IPS-NIHi11 (cell line): ENCODE results near the gene SLC24A4.
"Not testable (repeated sequence)": the region's sequence is repeated elsewhere in the genome, so short reads cannot be mapped to it uniquely, and the experiment has no call there.

Experiments
- DNase-seq: peaks from one replicate; pipeline ENCODE4 v3.0.0; 2012; ENCODE audit warnings: mixed read lengths, low spot score

The SLC24A4 gene

DNA sequence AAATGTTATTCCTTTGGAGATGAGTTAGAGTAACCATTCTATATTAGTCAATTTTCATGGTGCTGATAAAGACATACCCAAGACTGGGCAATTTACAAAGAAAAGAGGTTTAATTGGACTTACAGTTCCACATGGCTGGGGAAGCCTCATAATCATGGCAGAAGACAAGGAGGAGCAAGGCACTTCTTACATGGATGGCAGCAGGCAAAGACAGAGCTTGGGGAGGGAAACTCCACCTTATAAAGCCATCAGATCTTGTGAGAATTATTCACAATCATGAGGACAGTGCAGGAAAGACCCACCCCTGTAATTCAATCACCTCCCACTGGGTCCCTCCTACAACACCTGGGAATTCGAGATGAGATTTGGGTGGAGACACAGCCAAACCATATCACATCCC lies 79.5 kb downstream of the SLC24A4 start:
- not testable (repeated sequence) for DNase-seq

DNA sequence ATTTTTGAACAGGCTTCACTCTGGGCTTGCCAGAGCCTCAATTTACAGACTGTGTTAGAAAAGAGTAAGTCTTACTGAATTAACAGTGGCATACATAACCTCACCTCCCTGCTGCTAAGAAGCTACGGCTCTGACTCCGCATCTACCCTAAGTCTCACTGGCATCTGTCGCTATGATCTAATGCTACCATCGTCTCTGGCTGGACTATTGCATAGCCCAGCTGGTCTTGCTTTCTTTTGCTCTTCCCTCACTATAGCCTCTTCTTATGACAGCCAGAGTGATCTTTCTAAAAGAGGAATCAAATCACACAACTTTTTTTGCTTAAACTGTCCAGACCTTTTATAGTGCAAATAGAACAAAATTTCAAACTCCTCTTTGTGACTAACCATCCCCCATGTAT lies 81.1 kb downstream of the SLC24A4 start:
- no peak for DNase-seq

DNA sequence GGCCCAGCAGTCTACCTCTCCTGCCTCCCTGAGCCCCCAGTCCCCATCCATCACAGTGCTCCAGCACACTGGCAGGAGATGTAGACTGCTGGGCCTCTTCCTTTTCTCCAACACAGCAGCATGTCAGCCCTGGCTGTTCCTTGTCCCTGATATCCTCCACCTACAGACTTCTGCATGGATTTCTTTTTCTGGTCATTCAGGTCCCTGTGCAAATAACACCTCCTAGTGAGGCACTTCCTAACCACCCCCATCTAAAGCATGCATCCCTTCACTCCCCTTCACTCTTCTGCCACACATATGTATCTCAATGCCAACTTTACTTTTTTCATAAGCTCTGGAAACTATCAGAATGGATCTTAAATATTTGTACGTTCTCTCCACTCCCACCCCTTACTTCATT lies 81.5 kb downstream of the SLC24A4 start:
- no peak for DNase-seq

DNA sequence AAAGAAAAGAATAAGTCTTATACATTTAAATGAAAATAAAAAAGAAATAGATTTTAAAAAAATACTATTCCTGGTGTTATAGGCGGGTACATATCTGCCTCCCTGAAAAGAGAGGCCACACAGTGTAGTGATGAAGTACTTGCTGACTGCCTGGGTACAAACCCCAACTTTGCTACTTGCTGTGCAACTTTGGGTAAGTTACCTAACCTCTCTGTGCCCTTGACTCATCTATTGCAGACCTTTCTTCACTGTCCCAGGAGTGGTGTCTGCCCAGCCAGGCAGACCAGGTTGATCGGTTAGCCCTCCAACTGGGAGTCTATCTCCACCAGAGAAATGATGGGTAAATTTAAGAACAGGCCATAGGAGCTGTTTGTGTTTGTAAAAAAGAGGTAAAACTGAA lies 82.0 kb downstream of the SLC24A4 start:
- no peak for DNase-seq

DNA sequence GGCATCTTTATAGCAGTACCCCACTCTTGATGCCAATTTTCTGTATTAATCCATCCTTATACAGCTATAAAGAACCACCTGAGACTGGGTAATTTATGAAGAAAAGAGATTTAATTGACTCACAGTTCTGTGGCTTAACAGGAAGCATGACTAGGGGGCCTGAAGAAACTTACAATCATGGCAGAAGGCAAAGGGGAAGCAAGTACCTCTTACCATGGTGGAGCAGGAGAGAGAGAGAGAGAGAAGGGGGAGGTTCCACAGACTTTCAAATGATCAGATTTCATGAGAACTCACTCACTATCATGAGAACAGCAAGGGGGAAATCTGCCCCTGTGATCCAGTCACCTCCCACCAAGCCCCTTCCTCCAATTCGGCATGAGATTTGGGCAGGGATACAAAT lies 84.4 kb downstream of the SLC24A4 start:
- DNase-seq: no peak

DNA sequence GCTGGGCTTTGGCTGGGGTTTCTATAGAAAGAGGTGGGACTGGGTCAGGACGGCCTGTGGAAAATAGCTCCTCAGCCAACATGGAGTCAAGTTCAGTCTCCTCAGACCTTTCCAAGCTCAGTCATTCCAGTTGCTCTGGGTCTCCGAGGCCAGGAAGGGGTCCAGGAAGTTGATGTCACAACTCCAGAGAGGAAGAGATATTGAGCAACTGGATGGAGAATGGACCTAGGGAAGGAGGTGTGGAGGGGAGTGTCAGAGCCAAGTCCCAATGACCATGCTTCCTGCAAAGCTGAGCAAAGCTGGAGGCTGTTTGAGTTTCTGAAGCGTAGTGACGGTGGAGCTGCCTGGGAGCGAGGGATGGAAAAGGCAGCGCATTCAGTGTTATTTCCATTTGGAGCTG lies 86.1 kb downstream of the SLC24A4 start:
- no peak for DNase-seq

DNA sequence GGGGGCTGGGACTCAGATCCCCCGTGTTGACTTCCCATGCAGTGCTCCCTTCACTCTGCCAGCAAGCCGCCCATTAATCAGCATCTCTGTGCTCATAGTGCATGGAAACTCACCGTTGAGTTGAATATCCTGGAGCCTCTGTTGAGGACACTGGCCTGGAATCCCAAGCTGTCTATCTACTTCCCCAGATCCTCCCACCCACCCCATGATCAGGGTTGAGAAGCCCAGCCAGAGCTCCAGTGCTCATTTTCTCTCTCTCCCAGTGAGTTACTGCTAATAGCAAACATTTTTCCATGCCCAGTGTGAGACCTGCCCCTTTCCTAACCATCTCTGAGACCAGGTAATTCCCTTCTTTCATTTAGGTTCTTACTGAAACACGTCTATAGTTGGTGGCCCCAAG lies 88.2 kb downstream of the SLC24A4 start:
- no peak for DNase-seq

DNA sequence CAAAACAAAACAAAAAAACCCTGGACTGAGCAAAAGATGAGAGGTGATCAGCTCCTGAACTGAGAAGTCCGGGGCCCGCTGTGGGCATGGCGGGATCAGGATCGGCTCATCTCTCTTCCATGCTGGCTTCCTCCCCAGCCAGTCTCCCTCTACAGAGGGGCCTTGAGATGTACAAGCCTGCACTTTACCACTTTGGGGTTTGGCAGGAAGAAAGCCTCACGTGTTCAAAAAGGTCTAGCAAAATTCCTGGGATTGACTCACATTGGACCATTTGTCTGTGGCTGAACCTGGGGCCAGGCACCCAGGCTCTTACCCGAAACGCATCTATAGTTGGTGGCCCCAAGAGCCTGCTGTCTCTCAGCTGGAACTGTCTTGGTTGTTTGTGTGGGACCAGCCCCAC lies 89.0 kb downstream of the SLC24A4 start:
- DNase-seq: no peak

DNA sequence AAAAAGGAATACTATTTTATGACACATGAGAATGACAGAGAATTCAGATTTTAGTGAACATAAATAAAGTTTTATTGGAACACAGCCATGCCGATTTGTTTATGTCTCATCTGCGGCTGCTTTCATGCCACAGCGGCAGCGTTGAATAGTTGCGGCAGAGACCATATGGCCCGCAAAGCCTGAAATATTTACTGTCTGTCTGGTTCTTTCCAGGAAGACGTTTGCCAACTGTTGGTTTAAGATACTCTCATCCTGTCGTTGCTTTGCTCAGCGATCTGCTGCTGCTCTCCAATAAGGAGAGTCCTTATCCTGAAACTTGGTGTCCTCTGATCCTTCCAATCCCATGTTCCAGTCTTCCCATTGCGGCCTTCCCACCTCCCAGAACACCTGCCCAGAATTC lies 89.9 kb downstream of the SLC24A4 start:
- DNase-seq: no peak

DNA sequence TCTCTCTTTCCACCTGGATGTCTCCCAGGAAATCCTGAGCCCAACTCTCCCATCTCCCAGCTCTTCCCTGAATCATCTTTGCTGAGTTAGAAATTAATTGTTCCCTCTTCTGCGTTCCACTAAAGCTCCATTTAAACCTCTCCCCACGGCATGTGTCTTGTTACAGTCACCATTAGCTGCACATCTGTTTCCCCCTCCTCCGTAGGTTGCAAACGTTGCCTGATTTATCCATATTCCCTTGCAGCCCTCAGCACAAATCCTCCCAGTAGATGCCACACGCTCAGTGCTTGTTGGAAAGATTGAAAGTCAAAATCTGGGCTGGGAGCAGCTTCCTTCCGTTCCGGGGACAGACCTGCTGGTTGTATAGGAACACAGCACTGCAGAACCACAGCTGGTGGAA lies 90.4 kb downstream of the SLC24A4 start:
- DNase-seq: no peak

DNA sequence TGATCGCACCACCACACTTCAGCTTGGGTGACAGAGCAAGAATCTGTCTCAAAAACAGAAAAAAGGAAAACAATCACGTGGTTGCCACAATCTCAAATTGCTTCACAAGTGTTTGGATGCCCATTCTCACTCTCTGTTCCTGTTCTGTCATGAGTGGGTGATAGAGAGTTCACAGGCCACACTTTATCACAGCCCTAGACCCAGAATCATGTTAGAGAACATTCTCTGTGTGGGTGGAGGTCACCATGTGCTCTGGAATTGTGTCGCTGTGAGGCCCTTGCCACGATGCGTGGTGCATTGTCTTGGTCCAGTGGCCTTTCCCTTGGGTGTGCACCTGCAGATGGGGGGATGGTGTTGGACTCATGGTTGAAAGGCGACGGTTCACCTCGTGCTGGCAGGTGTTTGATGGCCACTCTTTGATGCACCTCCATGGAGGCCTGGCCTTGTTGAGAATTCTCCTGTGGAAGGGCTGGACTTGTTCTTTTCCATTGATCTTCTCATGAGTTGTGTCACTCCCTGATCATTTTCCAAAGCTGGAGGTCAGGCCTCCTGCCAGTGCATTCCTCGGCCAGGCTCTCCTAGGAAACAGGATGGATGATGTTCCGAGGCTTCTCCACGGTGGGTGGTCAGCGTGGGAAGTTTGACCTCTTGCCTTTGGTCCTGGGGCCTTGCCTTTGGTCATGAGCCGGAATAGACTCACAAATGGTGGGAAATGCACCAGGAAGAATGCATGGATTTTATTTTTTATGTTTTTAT lies 91.9 kb downstream of the SLC24A4 start:
- no peak for DNase-seq

DNA sequence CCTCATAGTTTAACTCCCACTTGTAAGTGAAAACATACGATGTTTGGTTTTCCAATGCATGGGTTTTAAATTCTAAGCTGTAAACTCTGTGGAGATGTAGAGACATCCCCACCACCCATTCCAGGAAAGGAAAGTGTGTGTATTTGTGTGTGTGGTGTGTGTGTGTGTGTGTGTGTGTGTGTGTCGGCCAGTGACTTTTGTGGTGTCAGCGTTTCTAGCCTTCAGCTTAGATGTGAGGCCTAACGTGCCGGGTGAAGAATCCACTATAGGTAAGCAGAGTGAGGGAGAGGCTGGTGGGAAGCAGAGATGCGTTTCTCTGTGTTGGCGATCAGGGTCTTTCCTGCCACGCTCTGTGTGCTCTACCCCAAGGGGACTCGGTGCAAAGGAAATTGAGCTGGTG lies 93.0 kb downstream of the SLC24A4 start:
- no peak for DNase-seq

DNA sequence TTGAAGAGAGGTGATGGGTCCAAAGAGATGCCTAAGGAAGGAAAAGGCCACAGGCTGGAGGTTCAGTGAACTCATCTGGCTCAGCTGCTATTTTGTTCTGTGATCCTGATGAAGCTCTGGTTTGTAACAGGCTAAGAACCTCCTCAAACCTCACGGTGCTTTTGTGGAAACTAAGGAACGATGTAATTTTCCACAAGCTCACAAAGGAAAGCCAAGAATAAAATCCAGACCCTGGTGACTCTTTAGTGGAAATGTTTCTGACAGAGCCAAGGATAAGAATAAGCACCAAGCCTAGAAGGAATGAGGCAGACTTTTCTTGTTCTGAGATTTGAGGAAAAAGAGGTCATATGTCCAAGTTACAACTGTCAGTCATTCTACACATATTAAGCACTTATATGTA lies 93.6 kb downstream of the SLC24A4 start:
- no peak for DNase-seq

DNA sequence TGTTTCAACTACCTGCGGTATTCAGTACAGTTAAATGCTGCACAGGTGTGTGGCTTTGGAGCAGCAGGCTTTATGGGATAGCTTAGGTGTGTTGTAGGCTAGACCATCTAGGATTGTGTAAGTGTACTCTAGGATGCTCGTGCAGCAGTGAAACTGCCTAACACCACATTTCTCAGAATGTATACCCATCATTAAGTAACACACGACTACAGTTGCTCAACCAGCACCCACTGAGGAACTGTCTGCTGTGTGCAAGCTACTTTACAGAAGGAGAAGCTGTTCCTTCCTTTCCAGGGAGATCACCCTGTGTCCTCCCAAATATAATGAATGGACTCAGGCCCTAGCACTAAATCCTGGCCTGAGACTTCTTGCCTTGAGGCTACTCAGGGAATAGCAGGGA lies 94.8 kb downstream of the SLC24A4 start:
- no peak for DNase-seq

DNA sequence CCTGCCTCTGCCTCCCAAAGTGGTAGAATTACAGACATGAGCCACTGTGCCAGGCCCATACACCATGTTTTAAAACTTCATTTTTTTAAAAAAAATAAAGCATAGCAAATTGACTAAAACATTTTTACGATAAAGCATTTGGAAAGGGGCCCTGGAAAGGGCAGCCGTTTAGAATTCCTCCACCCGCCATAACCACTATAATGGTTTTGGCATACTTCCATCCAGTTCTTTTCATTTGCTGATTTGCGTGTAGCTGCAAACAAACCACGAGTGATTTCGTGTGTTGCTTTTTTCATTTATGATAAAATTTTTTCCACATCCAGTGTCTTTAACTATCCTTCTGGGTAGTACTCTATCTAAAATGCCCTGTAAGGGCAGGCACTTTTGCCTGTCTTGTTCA lies 98.8 kb downstream of the SLC24A4 start:
- DNase-seq: no peak

DNA sequence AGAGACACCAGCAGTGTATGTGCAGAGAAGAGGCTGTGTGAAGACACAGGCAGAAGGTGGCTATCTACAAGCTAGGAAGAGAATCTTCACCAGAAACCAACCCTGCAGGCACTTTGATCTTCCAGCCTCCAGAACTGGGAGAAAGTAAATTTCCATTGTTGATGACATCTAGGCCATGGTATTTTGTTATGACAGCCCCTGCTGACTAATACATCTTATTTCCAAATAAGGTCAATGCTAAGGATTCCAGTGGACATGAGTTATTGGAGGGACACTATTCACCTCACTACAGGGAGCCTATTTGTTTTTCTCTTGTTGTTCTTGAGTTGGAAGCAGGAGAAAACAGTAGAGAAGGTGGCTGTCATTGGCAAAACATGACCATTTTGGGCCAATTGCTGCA lies 102.1 kb downstream of the SLC24A4 start:
- no peak for DNase-seq

DNA sequence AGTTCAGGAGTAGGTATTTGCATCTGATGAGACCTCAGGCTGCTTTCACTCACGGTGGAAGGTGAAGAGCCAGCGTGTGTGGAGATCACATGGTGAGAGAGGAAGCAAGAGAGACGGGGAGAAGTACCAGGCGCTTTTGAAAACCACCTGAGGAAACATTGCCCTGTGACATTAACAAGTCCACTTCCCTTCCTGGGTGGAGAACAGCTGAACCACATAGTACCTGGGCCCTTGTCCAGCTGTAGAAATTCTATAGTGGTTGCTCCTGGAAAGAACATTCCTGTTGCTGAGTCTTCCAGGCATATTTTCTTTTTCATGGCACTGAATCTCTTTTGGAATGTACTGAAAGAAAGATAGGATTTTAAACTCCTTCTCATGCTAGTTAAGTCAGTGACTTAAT lies 103.3 kb downstream of the SLC24A4 start:
- DNase-seq: no peak

DNA sequence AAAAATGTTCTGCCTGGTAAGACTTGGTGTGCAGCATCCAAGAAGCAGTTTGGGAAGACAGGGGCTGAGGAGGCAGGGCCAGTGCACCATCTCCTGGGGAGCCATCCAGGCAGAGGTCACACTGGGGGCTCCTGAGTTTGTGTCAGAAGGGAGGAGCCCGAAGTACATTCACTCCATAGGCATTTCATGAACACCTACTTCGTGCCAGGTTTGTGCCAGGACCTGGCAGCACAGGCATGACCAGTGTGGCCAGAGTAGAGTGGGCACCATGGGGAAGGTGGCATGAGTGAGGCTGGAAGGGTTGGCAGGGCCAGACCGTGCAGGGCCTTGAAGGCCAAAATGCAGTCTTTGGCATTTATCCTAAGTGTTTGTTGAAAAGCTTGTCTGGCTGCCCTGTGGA lies 104.1 kb downstream of the SLC24A4 start:
- no peak for DNase-seq

DNA sequence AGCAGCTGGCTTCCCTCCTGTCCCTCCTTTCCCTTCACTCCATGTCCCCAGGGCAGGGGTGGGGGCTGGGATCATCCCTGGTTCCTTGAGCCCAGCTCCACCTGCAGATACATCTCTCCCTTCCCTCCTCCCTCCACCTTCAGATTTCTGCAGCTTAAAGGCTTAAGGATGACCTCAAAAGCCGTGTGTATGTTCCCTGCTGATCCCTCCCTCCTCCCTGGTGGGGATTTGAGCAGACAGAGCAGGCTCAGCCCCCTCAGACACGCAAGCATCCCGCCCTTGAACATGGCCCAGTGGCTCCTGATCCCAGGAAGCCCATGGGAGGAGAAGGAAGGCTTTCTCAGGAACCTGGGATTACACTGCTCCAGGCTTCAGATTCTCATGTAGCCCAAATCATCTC lies 107.7 kb downstream of the SLC24A4 start:
- no peak for DNase-seq

DNA sequence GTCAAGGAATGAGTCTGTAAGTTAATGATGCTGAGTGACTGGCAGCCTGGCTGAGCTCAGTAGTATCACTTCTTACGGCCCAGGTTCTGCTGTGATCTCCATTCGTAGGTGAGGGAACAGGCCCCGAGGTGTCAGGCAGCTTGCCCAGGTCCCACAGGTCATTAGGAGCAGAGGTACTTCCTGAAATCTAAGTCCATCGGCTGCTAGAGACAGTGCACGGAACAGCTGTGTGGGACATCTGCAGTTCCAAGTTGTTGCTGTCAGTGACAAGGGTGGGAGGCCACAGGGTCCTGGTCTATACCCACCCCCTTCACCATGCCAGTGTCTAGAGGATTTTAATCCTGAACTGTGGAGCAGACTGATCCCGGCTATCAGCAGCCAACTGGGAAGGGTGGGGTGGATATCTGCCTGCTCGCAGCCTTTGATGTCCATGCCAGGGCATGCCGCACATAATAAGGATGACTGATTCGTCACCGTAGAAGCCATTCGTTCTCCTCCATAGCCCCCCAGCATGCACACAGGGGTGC lies 108.3 kb downstream of the SLC24A4 start:
- DNase-seq: no peak

DNA sequence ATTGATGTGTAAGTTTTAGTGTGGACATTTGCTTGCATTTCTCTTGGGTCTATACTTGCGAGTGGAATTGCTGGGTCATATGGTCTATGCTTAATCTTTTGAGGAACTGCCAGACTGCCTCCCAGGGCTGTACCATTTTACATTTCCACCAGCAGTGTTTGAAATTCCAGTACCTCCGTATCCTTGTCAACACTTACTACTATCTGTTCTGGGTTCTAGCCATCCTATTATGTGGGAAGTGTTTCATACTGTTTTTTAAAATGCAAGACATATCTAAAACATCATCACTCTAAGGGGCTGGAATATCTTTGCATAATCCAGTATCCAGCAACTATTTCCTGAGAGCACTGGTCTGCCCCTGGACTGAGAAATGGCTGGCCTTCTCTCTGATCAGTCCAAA lies 110.4 kb downstream of the SLC24A4 start:
- no peak for DNase-seq

DNA sequence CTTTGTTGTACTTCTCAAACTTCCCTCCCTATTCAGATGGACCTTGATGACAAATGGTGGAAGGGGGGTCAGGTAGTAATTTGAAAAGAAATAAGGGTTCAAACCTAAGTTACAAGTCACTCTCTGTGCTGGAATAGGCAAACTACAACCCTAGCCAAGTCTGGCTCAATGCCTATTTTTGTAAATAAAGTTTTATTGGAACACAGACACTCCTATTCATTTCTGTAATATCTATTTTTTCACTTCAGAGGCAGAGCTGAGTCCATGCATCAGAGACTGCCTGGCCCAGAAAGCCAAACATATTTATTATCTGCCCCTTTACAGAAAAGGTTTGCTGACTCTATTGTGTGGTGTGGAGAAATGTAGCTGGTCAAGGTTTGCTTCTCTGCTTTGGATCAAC lies 112.2 kb downstream of the SLC24A4 start:
- DNase-seq: no peak

DNA sequence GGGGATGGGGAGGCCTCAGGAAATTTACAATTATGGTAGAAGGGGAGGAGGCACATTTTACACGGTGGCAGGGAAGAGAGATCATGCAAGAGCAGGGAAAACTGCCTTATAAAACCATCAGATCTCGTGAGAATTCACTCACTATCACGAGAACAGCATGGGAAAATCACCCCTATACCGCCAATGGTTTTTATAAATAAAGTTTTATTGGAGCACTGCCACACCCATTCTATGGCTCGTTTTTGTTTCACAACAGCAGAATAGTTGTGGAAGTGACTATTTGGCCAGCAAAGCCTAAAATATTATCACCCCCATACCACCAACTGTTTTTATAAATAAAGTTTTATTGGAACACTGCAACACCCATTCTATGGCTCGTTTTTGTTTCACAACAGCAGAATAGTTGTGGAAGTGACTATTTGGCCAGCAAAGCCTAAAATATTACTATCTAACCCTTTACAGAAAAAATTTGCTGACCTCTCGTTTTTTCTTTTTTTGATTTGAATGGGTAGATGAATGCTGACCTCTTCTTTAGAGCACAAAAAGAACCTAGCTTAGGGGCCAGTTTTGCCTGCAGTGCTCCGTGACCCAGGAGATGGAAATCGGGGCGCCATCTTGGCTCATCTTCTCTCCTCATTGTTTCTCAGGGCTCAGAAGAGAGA lies 113.3 kb downstream of the SLC24A4 start:
- no peak for DNase-seq

DNA sequence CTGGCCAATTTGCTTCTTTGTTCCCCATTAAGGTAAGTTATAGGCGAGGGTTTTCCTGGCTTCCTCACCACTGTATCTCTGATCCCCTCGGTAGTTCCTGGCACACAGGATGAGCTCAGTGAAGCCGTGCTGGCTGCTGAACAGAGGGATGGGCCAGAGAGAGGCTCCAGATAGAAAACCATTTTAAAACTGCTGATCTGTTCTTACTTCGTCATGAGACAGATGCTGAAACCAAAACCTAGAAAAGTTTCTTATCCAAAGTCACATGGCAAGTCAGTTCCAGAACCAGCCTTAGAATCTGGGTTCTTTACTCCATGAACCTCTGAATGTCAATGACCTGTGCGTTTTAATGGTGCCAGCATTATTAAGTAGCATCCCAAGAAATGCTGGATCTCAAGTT lies 114.3 kb downstream of the SLC24A4 start:
- no peak for DNase-seq
